Adipocyte (in vitro differentiated cells): ENCODE measurements around the gene CTR9.

Experiments used
- DNase-seq: peaks from one replicate; pipeline ENCODE4 v3.0.0-alpha.2; 2015; ENCODE audit warnings: low read depth
- H3K27me3 ChIP-seq: replicated peaks from 2 replicates; pipeline ENCODE4 v1.7.0; 2013; ENCODE audit warnings: mild to moderate bottlenecking, low read length, moderate library complexity; ENCODE audit not compliant: control insufficient read depth, insufficient read depth
- H3K36me3 ChIP-seq: 2 replicates; pipeline ENCODE4 v1.7.0; 2013; ENCODE audit warnings: low read length, mild to moderate bottlenecking, moderate library complexity; ENCODE audit not compliant: control insufficient read depth, insufficient read depth, severe bottlenecking
- H3K4me1 ChIP-seq: 2 replicates; pipeline ENCODE4 v1.7.0; 2013; ENCODE audit warnings: mild to moderate bottlenecking, low read length, moderate library complexity; ENCODE audit not compliant: control insufficient read depth, insufficient read depth
- H3K4me3 ChIP-seq: 2 replicates; pipeline ENCODE4 v1.7.0; 2013; ENCODE audit warnings: mild to moderate bottlenecking, low read length, moderate library complexity
- H3K9ac ChIP-seq: 2 replicates; pipeline ENCODE4 v1.7.0; 2013; ENCODE audit warnings: mild to moderate bottlenecking, low read length, moderate library complexity
- H3K9me3 ChIP-seq: 2 replicates; pipeline ENCODE4 v1.7.0; 2013; ENCODE audit warnings: mild to moderate bottlenecking, low read length, moderate library complexity; ENCODE audit not compliant: control insufficient read depth

Gene CTR9

GRCh38 chr11:10743354-10744000, 7.6 kb upstream of the CTR9 start:
- DNase-seq: no peak
- H3K36me3 ChIP-seq: no peaks in the 10 kb centered on the region
- H3K9me3 ChIP-seq: no peaks in the 10 kb centered on the region
- no peak overlapping the region for H3K4me3 ChIP-seq
- no peak overlapping the region for H3K9ac ChIP-seq
- peaks cover 6% of the 10 kb centered on the region for H3K4me1 ChIP-seq
- no peaks in the 10 kb centered on the region for H3K27me3 ChIP-seq

- peaks cover 6% of the 10 kb centered on the region for H3K4me1 ChIP-seq
- no peak overlapping the region for H3K4me3 ChIP-seq
- DNase-seq: no peak
- no peaks in the 10 kb centered on the region for H3K27me3 ChIP-seq
- H3K36me3 ChIP-seq: no peaks in the 10 kb centered on the region
- no peaks in the 10 kb centered on the region for H3K9me3 ChIP-seq
- no peak overlapping the region for H3K9ac ChIP-seq
Measured at GRCh38 chr11:10744206-10744605, 6.8 kb upstream of the CTR9 start.

GRCh38 chr11:10746871-10747270, 4.2 kb upstream of the CTR9 start:
- no peaks in the 10 kb centered on the region for H3K36me3 ChIP-seq
- no peak for DNase-seq
- H3K27me3 ChIP-seq: no peaks in the 10 kb centered on the region
- peaks cover 7% of the 10 kb centered on the region for H3K4me1 ChIP-seq
- no peaks in the 10 kb centered on the region for H3K9me3 ChIP-seq
- H3K9ac ChIP-seq: no peak overlapping the region
- H3K4me3 ChIP-seq: no peak overlapping the region

GRCh38 chr11:10747733-10748132, 3.3 kb upstream of the CTR9 start:
- peaks cover 14% of the 10 kb centered on the region for H3K4me1 ChIP-seq
- no peak for DNase-seq
- no peak overlapping the region for H3K9ac ChIP-seq
- H3K9me3 ChIP-seq: no peaks in the 10 kb centered on the region
- no peak overlapping the region for H3K4me3 ChIP-seq
- H3K36me3 ChIP-seq: no peaks in the 10 kb centered on the region
- H3K27me3 ChIP-seq: no peaks in the 10 kb centered on the region

- no peak overlapping the region for H3K4me3 ChIP-seq
- no peaks in the 10 kb centered on the region for H3K27me3 ChIP-seq
- H3K4me1 ChIP-seq: peaks cover 21% of the 10 kb centered on the region
- peaks cover 15% of the 10 kb centered on the region for H3K36me3 ChIP-seq
- H3K9ac ChIP-seq: no peak overlapping the region
- H3K9me3 ChIP-seq: no peaks in the 10 kb centered on the region
- no peak for DNase-seq
Measured at GRCh38 chr11:10749476-10749875, 1.6 kb upstream of the CTR9 start.

GRCh38 chr11:10751581-10751940, 515 bp downstream of the CTR9 start:
- peaks cover 21% of the 10 kb centered on the region for H3K4me1 ChIP-seq
- no peaks in the 10 kb centered on the region for H3K27me3 ChIP-seq
- H3K9ac ChIP-seq: peak overlapping the region; percentile 98
- peaks cover 34% of the 10 kb centered on the region for H3K36me3 ChIP-seq
- DNase-seq: peak; percentile 39
- H3K9me3 ChIP-seq: no peaks in the 10 kb centered on the region
- H3K4me3 ChIP-seq: peak overlapping the region; percentile 93

GRCh38 chr11:10752061-10752460, 1.0 kb downstream of the CTR9 start:
- H3K4me3 ChIP-seq: peak overlapping the region; percentile 93
- no peaks in the 10 kb centered on the region for H3K9me3 ChIP-seq
- no peak for DNase-seq
- no peaks in the 10 kb centered on the region for H3K27me3 ChIP-seq
- H3K9ac ChIP-seq: peak overlapping the region; percentile 98
- H3K4me1 ChIP-seq: peaks cover 21% of the 10 kb centered on the region
- peaks cover 39% of the 10 kb centered on the region for H3K36me3 ChIP-seq

GRCh38 chr11:10752486-10752885, 1.4 kb downstream of the CTR9 start:
- Histone ChIP-seq H3K4me3 (peak overlapping the region; percentile 93), H3K36me3 (peaks cover 43% of the 10 kb centered on the region), H3K4me1 (peaks cover 20% of the 10 kb centered on the region), H3K9ac (peak overlapping the region; percentile 98), H3K9me3 (no peaks in the 10 kb centered on the region), H3K27me3 (no peaks in the 10 kb centered on the region)
- DNase-seq: no peak

- DNase-seq: no peak
- Histone ChIP-seq H3K9me3 (no peaks in the 10 kb centered on the region), H3K4me1 (no peaks in the 10 kb centered on the region), H3K4me3 (no peak overlapping the region), H3K36me3 (peaks cover 72% of the 10 kb centered on the region), H3K27me3 (no peaks in the 10 kb centered on the region), H3K9ac (no peak overlapping the region)
Measured at GRCh38 chr11:10758957-10759356, 7.9 kb downstream of the CTR9 start.

- no peak for DNase-seq
- Histone ChIP-seq H3K27me3 (no peaks in the 10 kb centered on the region), H3K36me3 (peaks cover 52% of the 10 kb centered on the region), H3K4me1 (no peaks in the 10 kb centered on the region), H3K4me3 (no peak overlapping the region), H3K9me3 (no peaks in the 10 kb centered on the region), H3K9ac (no peak overlapping the region)
Measured at GRCh38 chr11:10761085-10761698, 10.1 kb downstream of the CTR9 start.

GRCh38 chr11:10762185-10762584, 11.1 kb downstream of the CTR9 start:
- DNase-seq: no peak
- no peak overlapping the region for H3K9ac ChIP-seq
- no peaks in the 10 kb centered on the region for H3K27me3 ChIP-seq
- no peak overlapping the region for H3K4me3 ChIP-seq
- no peaks in the 10 kb centered on the region for H3K9me3 ChIP-seq
- peaks cover 42% of the 10 kb centered on the region for H3K36me3 ChIP-seq
- H3K4me1 ChIP-seq: no peaks in the 10 kb centered on the region
